Measurements from ENCODE around the gene DHRS1. TPM values are rescaled to one million over a fixed set of nuclear protein-coding genes. Genes with fewer than 3 reads are reported as not detected.

DHRS1 gene
- total and polyA plus RNA-seq, 4 donors: 21.2 to 33.2 (median 28.5) TPM

DNA sequence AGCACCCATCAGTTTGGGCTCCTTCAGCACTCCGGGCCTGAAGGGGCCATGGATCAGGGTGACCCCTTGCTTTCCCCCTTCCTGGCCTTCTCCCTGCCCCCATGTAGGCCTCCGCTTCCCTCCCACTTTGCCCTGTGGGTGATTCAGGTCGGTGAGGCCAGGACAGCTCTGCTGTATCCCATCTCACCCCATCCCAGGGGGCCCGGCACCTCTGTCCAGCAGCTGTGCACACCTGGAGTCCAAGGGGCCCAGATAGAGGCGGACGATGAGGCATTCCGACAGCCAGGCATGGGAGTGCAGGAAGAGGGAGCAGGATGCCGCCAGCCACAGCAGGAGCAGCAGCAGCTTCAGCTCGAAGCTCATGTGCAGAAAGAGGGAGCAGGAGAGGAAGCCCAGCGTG is 23.1 kb upstream of the DHRS1 start:
- H3K27me3 ChIP-seq (ENCODE audit: control insufficient read depth in 1 of 2, insufficient read depth in 2 of 2, low read length in 1 of 2): no peaks in the 10 kb centered on the region
- no peak overlapping the region for H3K27ac ChIP-seq (ENCODE audit: low read depth in 1 of 2, low read length in 2 of 2)
- no peaks in the 10 kb centered on the region for H3K36me3 ChIP-seq (ENCODE audit: control insufficient read depth in 1 of 2, insufficient read depth in 2 of 2, low read length in 1 of 2)
- no peak for ATAC-seq (ENCODE audit: low FRiP score)
- no peaks in the 10 kb centered on the region for H3K4me1 ChIP-seq (ENCODE audit: control insufficient read depth in 1 of 2, insufficient read depth in 2 of 2, low read length in 2 of 2)
- peak in 1 of 2 donors; percentile 68 for DNase-seq
- no peak overlapping the region for H3K4me3 ChIP-seq (ENCODE audit: low read length in 2 of 2)
- WGBS, 2 donors: 83 to 84% methylated on average over 9 to 10 of the region's 10 CpGs
- intact Hi-C loops (cut with DNase I): no loop called here
- H3K9me3 ChIP-seq (ENCODE audit: control insufficient read depth, low read length): no peaks in the 10 kb centered on the region

- ATAC-seq (ENCODE audit: low FRiP score) (no peak), DNase-seq (peak in 1 of 2 donors; percentile 40)
- 78 to 82% methylated on average over 13 to 14 of the region's 14 CpGs for WGBS, 2 donors
- no peaks in the 10 kb centered on the region for H3K9me3 ChIP-seq (ENCODE audit: control insufficient read depth, low read length)
- no peak overlapping the region for H3K27ac ChIP-seq (ENCODE audit: low read depth in 1 of 2, low read length in 2 of 2)
- H3K4me1 ChIP-seq (ENCODE audit: control insufficient read depth in 1 of 2, insufficient read depth in 2 of 2, low read length in 2 of 2): no peaks in the 10 kb centered on the region
- H3K4me3 ChIP-seq (ENCODE audit: low read length in 2 of 2): no peak overlapping the region
- intact Hi-C loops (cut with DNase I): no loop called here
- no peaks in the 10 kb centered on the region for H3K36me3 ChIP-seq (ENCODE audit: control insufficient read depth in 1 of 2, insufficient read depth in 2 of 2, low read length in 1 of 2)
- no peaks in the 10 kb centered on the region for H3K27me3 ChIP-seq (ENCODE audit: control insufficient read depth in 1 of 2, insufficient read depth in 2 of 2, low read length in 1 of 2)
These were observed 21.8 kb upstream of the DHRS1 start for GRCh38 chr14:24321212-24321975.

DNA sequence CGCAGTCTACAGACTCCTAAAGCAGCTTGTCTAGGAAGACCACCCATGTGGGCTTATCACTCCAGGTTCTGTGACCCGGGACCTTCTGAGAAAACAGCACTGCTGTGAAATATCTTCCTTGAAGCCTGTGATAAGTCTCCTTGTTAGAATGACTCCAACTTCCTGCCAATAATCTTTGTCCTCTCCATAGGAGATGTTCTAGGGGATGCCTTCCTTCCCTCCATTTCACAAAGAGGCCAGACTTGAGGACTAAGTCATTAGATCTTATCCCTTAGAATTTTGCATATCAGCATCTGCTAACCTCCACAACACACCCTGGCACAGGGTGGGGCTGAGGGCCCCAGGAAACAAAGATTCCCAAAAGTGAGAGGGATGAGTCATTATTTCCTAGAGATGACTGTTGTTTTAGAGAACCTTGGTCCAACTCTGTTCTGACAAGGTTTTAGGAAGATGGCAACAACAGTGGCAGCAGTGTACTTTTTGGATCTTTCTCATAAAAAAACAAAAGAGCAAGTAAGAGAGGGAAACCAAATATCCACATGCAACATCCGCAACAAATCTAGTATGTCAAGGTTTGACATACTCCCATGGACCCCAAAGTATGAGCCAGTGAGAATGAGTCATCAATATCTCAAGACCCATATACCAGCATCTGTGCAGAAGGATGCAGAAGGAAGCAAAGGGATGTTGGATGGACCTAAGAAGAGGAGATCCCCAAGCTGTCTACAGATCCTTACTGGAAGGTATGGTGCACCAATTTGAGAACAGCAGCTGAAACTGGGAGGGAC is 17.8 kb upstream of the DHRS1 start:
- H3K4me3 ChIP-seq (ENCODE audit: low read length in 2 of 2): no peak overlapping the region
- no peaks in the 10 kb centered on the region for H3K9me3 ChIP-seq (ENCODE audit: control insufficient read depth, low read length)
- H3K36me3 ChIP-seq (ENCODE audit: control insufficient read depth in 1 of 2, insufficient read depth in 2 of 2, low read length in 1 of 2): no peaks in the 10 kb centered on the region
- WGBS, 2 donors: 84% methylated on average over 3 of the region's 3 CpGs
- DNase-seq (no peak), ATAC-seq (ENCODE audit: low FRiP score) (no peak)
- intact Hi-C loops (cut with DNase I): no loop called here
- H3K4me1 ChIP-seq (ENCODE audit: control insufficient read depth in 1 of 2, insufficient read depth in 2 of 2, low read length in 2 of 2): no peaks in the 10 kb centered on the region
- no peak overlapping the region for H3K27ac ChIP-seq (ENCODE audit: low read depth in 1 of 2, low read length in 2 of 2)
- no peaks in the 10 kb centered on the region for H3K27me3 ChIP-seq (ENCODE audit: control insufficient read depth in 1 of 2, insufficient read depth in 2 of 2, low read length in 1 of 2)

DNA sequence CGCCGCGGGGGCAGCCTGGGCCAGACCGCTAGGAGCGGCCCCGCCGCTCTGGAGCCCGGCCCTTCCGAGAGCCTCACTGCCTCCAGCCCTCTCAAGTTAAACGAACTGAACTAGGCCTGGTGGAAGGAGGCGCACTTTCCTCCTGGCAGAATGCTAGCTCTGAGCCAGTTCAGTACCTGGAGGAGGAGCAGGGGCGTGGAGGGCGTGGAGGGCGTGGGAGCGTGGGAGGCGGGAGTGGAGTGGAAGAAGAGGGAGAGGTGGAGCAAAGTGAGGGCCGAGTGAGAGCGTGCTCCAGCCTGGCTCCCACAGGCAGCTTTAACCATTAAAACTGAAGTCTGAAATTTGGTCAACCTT is 17.0 kb upstream of the DHRS1 start:
- no peaks in the 10 kb centered on the region for H3K27me3 ChIP-seq (ENCODE audit: control insufficient read depth in 1 of 2, insufficient read depth in 2 of 2, low read length in 1 of 2)
- no peaks in the 10 kb centered on the region for H3K36me3 ChIP-seq (ENCODE audit: control insufficient read depth in 1 of 2, insufficient read depth in 2 of 2, low read length in 1 of 2)
- WGBS, 2 donors: 48 to 49% methylated on average over 13 to 18 of the region's 18 CpGs
- no peaks in the 10 kb centered on the region for H3K4me1 ChIP-seq (ENCODE audit: control insufficient read depth in 1 of 2, insufficient read depth in 2 of 2, low read length in 2 of 2)
- intact Hi-C loops (cut with DNase I): no loop called here
- no peaks in the 10 kb centered on the region for H3K9me3 ChIP-seq (ENCODE audit: control insufficient read depth, low read length)
- DNase-seq (peak in 1 of 2 donors; percentile 42), ATAC-seq (ENCODE audit: low FRiP score) (no peak)
- no peak overlapping the region for H3K27ac ChIP-seq (ENCODE audit: low read depth in 1 of 2, low read length in 2 of 2)
- no peak overlapping the region for H3K4me3 ChIP-seq (ENCODE audit: low read length in 2 of 2)

DNA sequence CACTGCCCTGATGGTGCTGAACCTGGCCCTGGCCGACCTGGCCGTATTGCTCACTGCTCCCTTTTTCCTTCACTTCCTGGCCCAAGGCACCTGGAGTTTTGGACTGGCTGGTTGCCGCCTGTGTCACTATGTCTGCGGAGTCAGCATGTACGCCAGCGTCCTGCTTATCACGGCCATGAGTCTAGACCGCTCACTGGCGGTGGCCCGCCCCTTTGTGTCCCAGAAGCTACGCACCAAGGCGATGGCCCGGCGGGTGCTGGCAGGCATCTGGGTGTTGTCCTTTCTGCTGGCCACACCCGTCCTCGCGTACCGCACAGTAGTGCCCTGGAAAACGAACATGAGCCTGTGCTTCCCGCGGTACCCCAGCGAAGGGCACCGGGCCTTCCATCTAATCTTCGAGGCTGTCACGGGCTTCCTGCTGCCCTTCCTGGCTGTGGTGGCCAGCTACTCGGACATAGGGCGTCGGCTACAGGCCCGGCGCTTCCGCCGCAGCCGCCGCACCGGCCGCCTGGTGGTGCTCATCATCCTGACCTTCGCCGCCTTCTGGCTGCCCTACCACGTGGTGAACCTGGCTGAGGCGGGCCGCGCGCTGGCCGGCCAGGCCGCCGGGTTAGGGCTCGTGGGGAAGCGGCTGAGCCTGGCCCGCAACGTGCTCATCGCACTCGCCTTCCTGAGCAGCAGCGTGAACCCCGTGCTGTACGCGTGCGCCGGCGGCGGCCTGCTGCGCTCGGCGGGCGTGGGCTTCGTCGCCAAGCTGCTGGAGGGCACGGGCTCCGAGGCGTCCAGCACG is 16.4 kb upstream of the DHRS1 start:
- H3K4me1 ChIP-seq (ENCODE audit: control insufficient read depth in 1 of 2, insufficient read depth in 2 of 2, low read length in 2 of 2): no peaks in the 10 kb centered on the region

GRCh38 chr14:24315243-24315806 is 15.7 kb upstream of the DHRS1 start:
- ATAC-seq (ENCODE audit: low FRiP score): no peak
- no peaks in the 10 kb centered on the region for H3K4me1 ChIP-seq (ENCODE audit: control insufficient read depth in 1 of 2, insufficient read depth in 2 of 2, low read length in 2 of 2)

More for the DNA sequence above, 16.4 kb upstream of the DHRS1 start:
- Histone ChIP-seq H3K27ac (ENCODE audit: low read depth in 1 of 2, low read length in 2 of 2) (no peak overlapping the region), H3K9me3 (ENCODE audit: control insufficient read depth, low read length) (no peaks in the 10 kb centered on the region), H3K36me3 (ENCODE audit: control insufficient read depth in 1 of 2, insufficient read depth in 2 of 2, low read length in 1 of 2) (no peaks in the 10 kb centered on the region), H3K27me3 (ENCODE audit: control insufficient read depth in 1 of 2, insufficient read depth in 2 of 2, low read length in 1 of 2) (no peaks in the 10 kb centered on the region), H3K4me3 (ENCODE audit: low read length in 2 of 2) (no peak overlapping the region)
- 33 to 34% methylated on average over 70 of the region's 70 CpGs for WGBS, 2 donors
- intact Hi-C loops (cut with DNase I): no loop called here
- DNase-seq (peak; percentile 58 to 81), ATAC-seq (ENCODE audit: low FRiP score) (peak; percentile 64)

DNA sequence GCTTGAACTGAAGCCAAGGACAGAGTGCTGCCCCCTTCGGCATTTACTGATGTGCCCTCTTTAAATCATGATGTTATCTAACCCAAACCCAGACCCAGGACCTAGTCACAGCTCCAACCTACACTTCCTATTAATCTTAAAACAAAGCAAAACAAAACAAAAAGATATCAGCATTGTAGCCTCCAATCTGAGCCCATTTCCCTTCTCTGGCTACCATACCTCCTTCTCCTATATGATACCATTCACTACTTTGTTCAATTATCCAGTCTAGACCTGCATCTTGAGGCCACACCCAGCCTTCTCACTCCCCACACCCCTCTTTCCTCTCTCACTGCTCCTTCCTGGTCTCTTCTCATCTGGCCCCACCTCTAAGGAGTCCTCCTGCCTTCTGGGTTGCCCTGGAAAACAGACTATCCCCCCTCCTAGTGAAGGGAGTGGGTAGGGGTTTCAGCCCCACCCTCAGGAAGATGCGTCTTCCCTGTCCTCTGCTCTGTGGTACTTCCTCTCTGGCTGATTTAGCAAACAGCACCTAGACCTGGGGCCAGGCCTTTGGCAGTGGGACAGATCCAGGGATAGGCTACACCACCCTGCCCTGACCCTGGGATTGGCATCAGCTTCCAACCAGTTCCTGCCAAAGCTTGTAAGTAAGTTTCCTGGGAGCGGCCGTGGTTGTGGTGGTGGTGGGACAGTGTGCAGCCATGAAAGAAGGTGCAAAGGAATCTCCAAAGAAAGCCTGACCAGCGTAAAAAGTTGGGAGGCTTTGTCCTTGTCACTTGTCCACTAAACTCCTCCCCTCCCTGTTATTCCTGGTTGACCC is 15.0 kb upstream of the DHRS1 start:
- Histone ChIP-seq H3K4me3 (ENCODE audit: low read length in 2 of 2) (no peak overlapping the region), H3K36me3 (ENCODE audit: control insufficient read depth in 1 of 2, insufficient read depth in 2 of 2, low read length in 1 of 2) (no peaks in the 10 kb centered on the region), H3K4me1 (ENCODE audit: control insufficient read depth in 1 of 2, insufficient read depth in 2 of 2, low read length in 2 of 2) (no peaks in the 10 kb centered on the region), H3K27me3 (ENCODE audit: control insufficient read depth in 1 of 2, insufficient read depth in 2 of 2, low read length in 1 of 2) (no peaks in the 10 kb centered on the region), H3K27ac (ENCODE audit: low read depth in 1 of 2, low read length in 2 of 2) (no peak overlapping the region), H3K9me3 (ENCODE audit: control insufficient read depth, low read length) (no peaks in the 10 kb centered on the region)
- ATAC-seq (ENCODE audit: low FRiP score): no peak
- 77 to 81% methylated on average over 5 of the region's 5 CpGs for WGBS, 2 donors
- intact Hi-C loops (cut with DNase I): no loop called here
- DNase-seq: peak; percentile 56 to 61

More at GRCh38 chr14:24315243-24315806, 15.7 kb upstream of the DHRS1 start:
- intact Hi-C loops (cut with DNase I): no loop called here
- Histone ChIP-seq H3K9me3 (ENCODE audit: control insufficient read depth, low read length) (no peaks in the 10 kb centered on the region), H3K27ac (ENCODE audit: low read depth in 1 of 2, low read length in 2 of 2) (no peak overlapping the region), H3K4me3 (ENCODE audit: low read length in 2 of 2) (no peak overlapping the region), H3K36me3 (ENCODE audit: control insufficient read depth in 1 of 2, insufficient read depth in 2 of 2, low read length in 1 of 2) (no peaks in the 10 kb centered on the region), H3K27me3 (ENCODE audit: control insufficient read depth in 1 of 2, insufficient read depth in 2 of 2, low read length in 1 of 2) (no peaks in the 10 kb centered on the region)
- WGBS, 2 donors: 87 to 89% methylated on average over 10 of the region's 10 CpGs
- DNase-seq: peak; percentile 41 to 75

GRCh38 chr14:24313913-24314312 is 14.3 kb upstream of the DHRS1 start:
- Histone ChIP-seq H3K9me3 (ENCODE audit: control insufficient read depth, low read length) (no peaks in the 10 kb centered on the region), H3K4me3 (ENCODE audit: low read length in 2 of 2) (no peak overlapping the region), H3K4me1 (ENCODE audit: control insufficient read depth in 1 of 2, insufficient read depth in 2 of 2, low read length in 2 of 2) (no peaks in the 10 kb centered on the region), H3K27me3 (ENCODE audit: control insufficient read depth in 1 of 2, insufficient read depth in 2 of 2, low read length in 1 of 2) (no peaks in the 10 kb centered on the region), H3K27ac (ENCODE audit: low read depth in 1 of 2, low read length in 2 of 2) (no peak overlapping the region), H3K36me3 (ENCODE audit: control insufficient read depth in 1 of 2, insufficient read depth in 2 of 2, low read length in 1 of 2) (no peaks in the 10 kb centered on the region)
- 83 to 89% methylated on average over 2 of the region's 2 CpGs for WGBS, 2 donors
- intact Hi-C loops (cut with DNase I): no loop called here
- DNase-seq: peak in 1 of 2 donors; percentile 48
- no peak for ATAC-seq (ENCODE audit: low FRiP score)

Data from aorta (tissue), 5 donors.